ENCODE results near the gene COL4A6.

Gene COL4A6

DNA sequence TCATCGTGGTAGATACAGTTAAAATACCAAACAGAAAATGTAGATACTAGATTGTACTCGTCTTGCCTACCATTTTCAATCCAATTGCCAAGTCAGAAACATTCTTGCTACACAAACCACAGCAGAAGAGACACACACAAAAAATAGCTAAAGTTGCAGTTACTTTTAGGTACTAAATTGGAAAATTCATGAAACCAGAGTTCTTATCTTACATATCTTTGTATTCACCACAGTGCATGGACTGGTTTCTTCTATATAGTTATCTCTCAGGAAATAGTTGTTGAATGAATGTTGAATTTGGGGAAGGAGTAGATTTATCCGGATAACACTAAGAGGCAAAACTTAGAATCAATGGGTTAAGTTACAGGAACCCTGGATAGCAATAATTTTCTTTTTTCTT, 15.6 kb upstream of the COL4A6 start:
- no peak for DNase-seq (ENCODE audit: extremely low read depth, low read depth)
- TF ChIP-seq, protein P1, sequence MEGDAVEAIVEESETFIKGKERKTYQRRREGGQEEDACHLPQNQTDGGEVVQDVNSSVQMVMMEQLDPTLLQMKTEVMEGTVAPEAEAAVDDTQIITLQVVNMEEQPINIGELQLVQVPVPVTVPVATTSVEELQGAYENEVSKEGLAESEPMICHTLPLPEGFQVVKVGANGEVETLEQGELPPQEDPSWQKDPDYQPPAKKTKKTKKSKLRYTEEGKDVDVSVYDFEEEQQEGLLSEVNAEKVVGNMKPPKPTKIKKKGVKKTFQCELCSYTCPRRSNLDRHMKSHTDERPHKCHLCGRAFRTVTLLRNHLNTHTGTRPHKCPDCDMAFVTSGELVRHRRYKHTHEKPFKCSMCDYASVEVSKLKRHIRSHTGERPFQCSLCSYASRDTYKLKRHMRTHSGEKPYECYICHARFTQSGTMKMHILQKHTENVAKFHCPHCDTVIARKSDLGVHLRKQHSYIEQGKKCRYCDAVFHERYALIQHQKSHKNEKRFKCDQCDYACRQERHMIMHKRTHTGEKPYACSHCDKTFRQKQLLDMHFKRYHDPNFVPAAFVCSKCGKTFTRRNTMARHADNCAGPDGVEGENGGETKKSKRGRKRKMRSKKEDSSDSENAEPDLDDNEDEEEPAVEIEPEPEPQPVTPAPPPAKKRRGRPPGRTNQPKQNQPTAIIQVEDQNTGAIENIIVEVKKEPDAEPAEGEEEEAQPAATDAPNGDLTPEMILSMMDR (IDR thresholded peaks at IDR 0.05; ENCODE audit: low read depth, low read length), result no peak

DNA sequence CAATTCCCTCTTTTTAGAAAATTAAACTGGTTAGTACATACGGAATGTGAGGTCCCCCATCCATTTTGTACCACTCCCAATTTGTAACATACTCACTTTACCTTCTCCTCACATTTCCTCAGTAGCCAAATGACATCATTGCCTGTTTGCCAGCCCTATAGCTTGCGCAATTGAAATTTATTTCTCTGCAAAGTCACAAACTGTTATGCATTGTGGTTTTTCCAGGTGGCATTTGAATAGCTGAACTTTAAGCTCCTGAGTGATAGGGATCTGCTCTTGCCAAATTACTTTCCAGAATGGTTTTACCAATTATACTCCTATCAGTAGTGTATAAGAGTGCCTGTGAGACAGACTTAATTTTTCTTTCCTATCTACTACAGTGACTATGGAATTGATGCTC, 9.1 kb upstream of the COL4A6 start:
- TF ChIP-seq, protein P1 (IDR thresholded peaks at IDR 0.05; ENCODE audit: low read depth, low read length), result no peak
- DNase-seq (ENCODE audit: extremely low read depth, low read depth), result no peak

DNA sequence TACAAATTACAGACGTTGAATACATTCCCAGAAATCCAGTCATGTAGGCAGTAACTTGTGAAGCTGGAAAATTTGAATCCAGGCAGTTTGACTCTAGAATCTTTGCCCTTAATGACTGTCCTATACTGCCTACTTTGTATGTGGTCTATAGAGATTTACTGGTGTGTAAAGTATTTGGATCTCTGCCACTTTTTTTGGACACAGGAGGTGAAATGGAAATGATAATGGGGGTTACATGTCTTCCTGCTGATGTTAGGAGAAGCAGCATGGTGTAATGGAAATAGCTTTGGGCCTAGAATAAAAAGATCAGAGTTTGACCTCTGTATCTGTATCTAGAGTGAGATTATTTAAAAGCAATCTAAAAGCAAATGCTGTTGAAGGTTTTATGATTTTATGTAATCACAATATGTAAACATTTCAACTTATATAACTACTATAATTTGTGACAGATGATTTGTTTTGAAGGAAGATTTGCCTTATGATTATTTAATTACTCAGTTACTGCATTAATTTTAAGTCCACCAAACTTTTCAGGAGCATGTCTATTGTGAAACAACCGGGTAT, 4.8 kb upstream of the COL4A6 start:
- no peak for DNase-seq (ENCODE audit: extremely low read depth, low read depth)
- TF ChIP-seq, protein P1 (IDR thresholded peaks at IDR 0.05; ENCODE audit: low read depth, low read length), result no peak

DNA sequence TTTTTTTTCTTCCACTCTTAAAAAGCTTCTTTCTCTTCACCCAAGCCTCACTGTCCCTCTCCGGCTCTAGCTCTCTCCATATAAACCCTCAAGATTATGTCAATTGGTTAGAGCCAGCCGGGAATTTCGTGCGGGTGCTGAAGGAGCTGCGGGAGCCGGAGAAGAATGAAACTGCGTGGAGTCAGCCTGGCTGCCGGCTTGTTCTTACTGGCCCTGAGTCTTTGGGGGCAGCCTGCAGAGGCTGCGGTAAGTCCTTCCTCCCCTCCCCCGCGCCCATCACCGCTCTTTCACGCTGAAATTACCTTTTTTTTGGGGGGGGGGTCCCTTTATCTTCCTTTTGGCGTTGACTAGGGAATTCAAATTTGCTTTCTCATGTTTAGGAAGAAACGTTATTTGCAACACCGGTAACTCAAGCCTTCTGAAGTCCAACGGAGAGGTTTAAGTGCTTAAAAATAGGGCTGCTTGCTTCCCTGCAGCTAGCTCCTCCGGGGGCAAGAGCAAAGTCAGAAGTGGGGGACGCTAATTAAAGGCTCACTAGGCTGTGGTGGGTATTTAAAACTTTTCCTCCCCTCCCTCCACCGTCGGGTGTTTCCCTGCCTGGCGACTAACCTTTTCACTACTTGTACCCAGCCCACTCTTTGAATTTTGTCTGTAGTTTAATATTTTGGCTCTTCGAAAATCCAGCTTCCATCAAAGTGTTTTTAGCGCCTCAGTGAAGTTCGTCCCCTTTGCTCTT, 1.9 kb upstream of the COL4A6 start:
- TF ChIP-seq, protein P1 (IDR thresholded peaks at IDR 0.05; ENCODE audit: low read depth, low read length), result no peak

DNA sequence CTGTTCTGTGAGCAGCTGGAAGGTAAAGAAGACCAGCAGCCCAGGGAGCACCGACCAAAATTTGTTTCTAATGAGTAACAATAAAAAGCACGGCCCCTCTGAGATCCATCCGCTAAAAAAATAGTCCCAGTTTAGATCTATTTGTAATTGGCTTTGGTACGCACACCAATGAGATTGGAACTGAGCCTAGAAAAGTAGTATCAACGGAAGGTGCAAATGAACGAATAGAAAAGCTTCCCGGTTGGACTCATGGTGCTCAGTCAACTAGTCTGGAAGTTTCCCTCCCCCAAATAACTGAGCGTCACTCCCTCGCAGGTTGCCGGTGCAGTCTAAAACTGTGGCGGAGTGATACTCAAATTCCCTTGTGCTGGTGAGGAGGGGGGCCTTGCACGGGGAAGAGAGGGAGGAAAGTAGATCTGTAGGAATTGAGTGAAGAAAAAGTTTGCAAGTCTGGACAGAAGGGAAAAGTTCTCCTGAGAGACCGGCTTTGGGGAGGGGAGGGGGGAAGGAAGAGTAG, 1.3 kb upstream of the COL4A6 start, which contains the start of gene COL4A5:
COL4A5 (plus strand) TSS at position 413 of the 517 bp plus-strand sequence. CDS start 288 bp downstream, outside the sequence.
- DNase-seq (ENCODE audit: extremely low read depth, low read depth), result peak; percentile 45
- TF ChIP-seq, protein P1 (IDR thresholded peaks at IDR 0.05; ENCODE audit: low read depth, low read length), result no peak

More for the DNA sequence above, 1.9 kb upstream of the COL4A6 start:
- no peak for DNase-seq (ENCODE audit: extremely low read depth, low read depth)

DNA sequence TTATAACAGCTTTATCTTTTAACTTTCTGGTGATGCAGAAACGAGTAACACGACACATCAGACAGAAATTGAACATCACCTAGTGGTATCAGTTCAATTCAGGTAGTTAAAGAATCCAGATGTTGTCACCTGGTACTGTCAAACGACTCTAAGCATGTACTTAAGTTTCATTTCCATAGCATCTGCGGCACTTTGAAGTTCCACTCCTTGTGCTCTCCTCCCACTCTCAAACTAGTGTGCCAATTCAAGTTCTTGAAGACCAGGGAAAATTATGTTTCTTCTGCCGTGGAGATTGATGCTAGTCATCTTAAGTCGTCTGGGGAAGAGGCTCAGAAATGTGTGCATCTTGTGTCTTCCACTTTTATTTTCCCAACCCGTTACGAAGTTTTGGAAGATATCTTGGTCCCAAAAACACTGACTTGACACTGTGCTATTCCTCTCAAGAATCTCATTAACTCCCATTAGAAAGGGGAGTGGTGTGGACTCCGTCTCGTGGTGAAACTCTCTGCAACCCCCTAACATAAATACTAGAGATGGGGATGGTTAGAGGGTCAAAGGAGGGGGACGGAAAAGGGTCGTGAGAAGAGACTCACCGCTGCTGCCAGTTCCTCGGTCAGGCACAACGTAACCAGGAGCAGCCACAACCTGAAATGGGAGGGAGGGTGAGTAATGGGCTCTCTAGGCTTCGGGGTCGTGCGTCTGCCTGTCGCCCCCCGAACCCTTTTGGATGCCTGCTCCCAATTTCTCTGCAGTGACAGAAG, 693 bp downstream of the COL4A6 start:
- TF ChIP-seq, protein P1 (IDR thresholded peaks at IDR 0.05; ENCODE audit: low read depth, low read length), result no peak
- DNase-seq (ENCODE audit: extremely low read depth, low read depth), result no peak
